Psoas muscle (tissue), 7 donors: Measurements from ENCODE around the gene FERMT3. TPM values are rescaled to one million over a fixed set of nuclear protein-coding genes. Genes with fewer than 3 reads are reported as not detected.

ENCODE experiments used
- polyA plus RNA-seq, 3 donors: library from polyadenylated mRNA; stranded (reverse); fragments of 200-250 nt; gene quantifications; one replicate each; pipeline ENCODE4 v1.2.3, GENCODE V29; 2013
- total RNA-seq, 4 donors: library from RNA; stranded (reverse); fragmentation: NEBNext Ultra II Directional in 2 of 4; extraction: Animal tissue kit (Norgen Biotek cat#: 25700) in 2 of 4; gene quantifications; one replicate each; pipeline versions ENCODE4 v1.2.1 to v1.2.4, GENCODE V29; 2021 to 2023
- donor health status: healthy with polysubstance abuse.
- donor health status: DM: no; HTN: no; CAD: no; lungs with moderate emphysema.
- donor health status: Bipolar disorder and iron deficiency.
- donor health status: healthy.
- donor health status: DM: no; HTN: no; CAD: no.
- donor health status: DM: no; HTN: no; CAD: no.
- donor health status: DM: yes; HTN: yes; CAD: no.

The FERMT3 gene
- total and polyA plus RNA-seq, 7 donors: 2.5 to 11.7 (median 6.7) TPM

Other genes starting within 250 kb of the FERMT3 start
- gene COX8A, start 232.1 kb upstream of the FERMT3 start, total RNA-seq: 100 to 1,000 TPM; 547 to 830 (median 614) TPM
- 1,000 to 10,000 TPM; 1,239 to 1,847 (median 1,663) TPM for gene COX8A, start 232.1 kb upstream of the FERMT3 start, polyA plus RNA-seq
- gene OTUB1, start 220.3 kb upstream of the FERMT3 start, total RNA-seq: 10 to 100 TPM; 39.4 to 47.8 (median 40.8) TPM
- gene OTUB1, start 220.3 kb upstream of the FERMT3 start, polyA plus RNA-seq: 10 to 100 TPM; 49.1 to 75.4 (median 72.7) TPM
- gene FLRT1, start 170.8 kb upstream of the FERMT3 start, total RNA-seq: under 1 TPM in 3 of 4 donors, not detected in 1; 0.08 to 0.10 (median 0.08) TPM
- under 1 TPM in 2 of 3 donors, not detected in 1; 0.03 to 0.05 TPM for gene FLRT1, start 170.8 kb upstream of the FERMT3 start, polyA plus RNA-seq
- gene MACROD1, start 40.6 kb upstream of the FERMT3 start, total RNA-seq: 100 to 1,000 TPM; 151 to 206 (median 182) TPM
- gene MACROD1, start 40.6 kb upstream of the FERMT3 start, polyA plus RNA-seq: 100 to 1,000 TPM; 147 to 281 (median 177) TPM
- gene STIP1, start 20.6 kb upstream of the FERMT3 start, total RNA-seq: 100 to 1,000 TPM; 124 to 194 (median 162) TPM
- gene STIP1, start 20.6 kb upstream of the FERMT3 start, polyA plus RNA-seq: 100 to 1,000 TPM; 158 to 207 (median 205) TPM
- gene TRPT1, start 19.5 kb downstream of the FERMT3 start, total RNA-seq: 100 to 1,000 TPM in 1 of 4 donors, 10 to 100 TPM in 3; 49.6 to 131 (median 92.5) TPM
- gene TRPT1, start 19.5 kb downstream of the FERMT3 start, polyA plus RNA-seq: 100 to 1,000 TPM in 2 of 3 donors, 10 to 100 TPM in 1; 88.9 to 109 (median 103) TPM
- gene NUDT22, start 19.6 kb downstream of the FERMT3 start, total RNA-seq: 10 to 100 TPM; 39.6 to 59.3 (median 49.6) TPM
- gene NUDT22, start 19.6 kb downstream of the FERMT3 start, polyA plus RNA-seq: 10 to 100 TPM; 31.6 to 56.0 (median 43.0) TPM
- 10 to 100 TPM; 22.9 to 45.8 (median 30.5) TPM for gene DNAJC4, start 23.8 kb downstream of the FERMT3 start, total RNA-seq
- gene DNAJC4, start 23.8 kb downstream of the FERMT3 start, polyA plus RNA-seq: 10 to 100 TPM; 29.3 to 39.7 (median 29.6) TPM
- gene VEGFB, start 27.9 kb downstream of the FERMT3 start, total RNA-seq: 100 to 1,000 TPM in 2 of 4 donors, 10 to 100 TPM in 2; 77.0 to 125 (median 103) TPM
- 100 to 1,000 TPM in 1 of 3 donors, 10 to 100 TPM in 2; 80.4 to 104 (median 100.0) TPM for gene VEGFB, start 27.9 kb downstream of the FERMT3 start, polyA plus RNA-seq
- gene FKBP2, start 34.4 kb downstream of the FERMT3 start, total RNA-seq: 10 to 100 TPM; 17.8 to 26.6 (median 22.3) TPM
- gene FKBP2, start 34.4 kb downstream of the FERMT3 start, polyA plus RNA-seq: 100 to 1,000 TPM in 1 of 3 donors, 10 to 100 TPM in 2; 45.4 to 228 (median 85.1) TPM
- gene PPP1R14B, start 40.2 kb downstream of the FERMT3 start, total RNA-seq: 100 to 1,000 TPM; 129 to 395 (median 209) TPM
- 100 to 1,000 TPM; 206 to 522 (median 236) TPM for gene PPP1R14B, start 40.2 kb downstream of the FERMT3 start, polyA plus RNA-seq
- 10 to 100 TPM in 1 of 4 donors, 1 to 10 TPM in 3; 5.9 to 10.4 (median 8.2) TPM for gene PLCB3, start 44.8 kb downstream of the FERMT3 start, total RNA-seq
- 1 to 10 TPM; 3.8 to 4.7 (median 4.6) TPM for gene PLCB3, start 44.8 kb downstream of the FERMT3 start, polyA plus RNA-seq
- gene BAD, start 77.9 kb downstream of the FERMT3 start, total RNA-seq: 10 to 100 TPM; 29.8 to 32.6 (median 30.4) TPM
- gene BAD, start 77.9 kb downstream of the FERMT3 start, polyA plus RNA-seq: 100 to 1,000 TPM in 1 of 3 donors, 10 to 100 TPM in 2; 27.7 to 135 (median 69.1) TPM
- gene GPR137, start 79.1 kb downstream of the FERMT3 start, total RNA-seq: 10 to 100 TPM; 13.8 to 20.7 (median 17.6) TPM
- 10 to 100 TPM; 14.2 to 49.9 (median 17.7) TPM for gene GPR137, start 79.1 kb downstream of the FERMT3 start, polyA plus RNA-seq
- gene KCNK4, start 84.6 kb downstream of the FERMT3 start, total RNA-seq: not detected
- gene KCNK4, start 84.6 kb downstream of the FERMT3 start, polyA plus RNA-seq: not detected
- not detected for gene CATSPERZ, start 93.6 kb downstream of the FERMT3 start, total RNA-seq
- under 1 TPM in 1 of 3 donors, not detected in 2; 0.05 TPM for gene CATSPERZ, start 93.6 kb downstream of the FERMT3 start, polyA plus RNA-seq
- gene ESRRA, start 98.8 kb downstream of the FERMT3 start, total RNA-seq: 100 to 1,000 TPM; 104 to 261 (median 146) TPM
- 100 to 1,000 TPM; 274 to 362 (median 316) TPM for gene ESRRA, start 98.8 kb downstream of the FERMT3 start, polyA plus RNA-seq
- gene TRMT112, start 110.8 kb downstream of the FERMT3 start, total RNA-seq: 100 to 1,000 TPM in 1 of 4 donors, 10 to 100 TPM in 3; 78.1 to 135 (median 88.0) TPM
- gene TRMT112, start 110.8 kb downstream of the FERMT3 start, polyA plus RNA-seq: 100 to 1,000 TPM; 125 to 311 (median 190) TPM
- gene PRDX5, start 111.4 kb downstream of the FERMT3 start, total RNA-seq: 100 to 1,000 TPM; 122 to 178 (median 156) TPM
- gene PRDX5, start 111.4 kb downstream of the FERMT3 start, polyA plus RNA-seq: 100 to 1,000 TPM; 304 to 323 (median 321) TPM
- gene CCDC88B, start 133.5 kb downstream of the FERMT3 start, total RNA-seq: 1 to 10 TPM; 1.4 to 2.9 (median 2.2) TPM
- gene CCDC88B, start 133.5 kb downstream of the FERMT3 start, polyA plus RNA-seq: 1 to 10 TPM; 2.5 to 3.6 (median 3.2) TPM
- gene RPS6KA4, start 152.4 kb downstream of the FERMT3 start, total RNA-seq: 10 to 100 TPM in 3 of 4 donors, 1 to 10 TPM in 1; 9.5 to 15.9 (median 13.6) TPM
- 10 to 100 TPM; 11.5 to 13.8 (median 13.1) TPM for gene RPS6KA4, start 152.4 kb downstream of the FERMT3 start, polyA plus RNA-seq